Measurements from ENCODE around the gene SLC35G2.
"Not testable (repeated sequence)": the region's sequence is repeated elsewhere in the genome, so short reads cannot be mapped to it uniquely, and the experiment has no call there.

Gene SLC35G2

GRCh38 chr3:136818769-136819391 is at the start of gene SLC35G2:
TSS of gene SLC35G2 (plus strand) at chr3:136819126. CDS start at chr3:136854461, 35,335 bp downstream.
- peak; percentile 71 for DNase-seq

- peak; percentile 69 for DNase-seq
Measured at GRCh38 chr3:136772709-136773108, 46.2 kb upstream of the SLC35G2 start.

DNA sequence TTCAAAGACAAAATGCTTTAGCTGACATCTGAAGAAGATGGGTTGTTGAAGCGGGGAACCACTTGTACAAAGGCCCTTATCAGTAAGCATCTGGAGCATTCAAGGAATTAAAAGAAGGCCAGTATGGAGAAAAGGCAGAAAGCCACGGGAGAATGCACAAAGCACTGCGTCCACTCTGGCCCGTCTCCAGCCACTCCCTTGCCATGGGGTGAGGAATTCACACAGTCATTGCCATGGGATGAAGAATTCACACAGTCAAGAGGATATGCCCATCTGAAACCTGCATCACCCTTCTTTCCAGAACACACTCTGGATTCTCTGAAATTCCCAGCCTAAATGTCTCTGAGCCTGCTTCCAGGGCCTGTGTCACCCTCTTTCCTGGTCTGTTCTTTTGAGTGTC is 40.1 kb upstream of the SLC35G2 start:
- peak; percentile 74 for DNase-seq

GRCh38 chr3:136780741-136781140 is 38.2 kb upstream of the SLC35G2 start:
- no peak for DNase-seq

GRCh38 chr3:136783708-136784191 is 35.2 kb upstream of the SLC35G2 start:
- DNase-seq: peak; percentile 72

- peak; percentile 10 for DNase-seq
Measured at GRCh38 chr3:136787349-136787748, 31.6 kb upstream of the SLC35G2 start.

DNA sequence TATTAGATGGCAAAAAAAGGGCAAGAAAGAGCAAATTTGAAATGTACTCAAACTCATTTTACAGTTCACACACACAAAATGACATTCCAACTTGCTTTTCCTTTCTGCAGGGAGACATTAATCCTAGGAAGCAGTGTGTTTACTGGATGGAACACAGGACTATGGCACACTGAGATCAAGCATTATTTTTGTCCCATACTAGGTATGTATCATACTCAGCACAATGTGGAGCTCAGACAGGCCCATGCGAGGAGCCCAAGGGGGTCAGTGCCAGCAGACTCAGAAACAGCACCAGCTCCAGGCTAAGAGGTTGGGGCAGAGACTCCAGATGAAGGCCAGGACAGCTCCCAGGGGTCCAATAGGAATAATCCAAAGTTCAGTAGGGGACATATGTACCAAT is 30.8 kb upstream of the SLC35G2 start:
- DNase-seq: no peak

DNA sequence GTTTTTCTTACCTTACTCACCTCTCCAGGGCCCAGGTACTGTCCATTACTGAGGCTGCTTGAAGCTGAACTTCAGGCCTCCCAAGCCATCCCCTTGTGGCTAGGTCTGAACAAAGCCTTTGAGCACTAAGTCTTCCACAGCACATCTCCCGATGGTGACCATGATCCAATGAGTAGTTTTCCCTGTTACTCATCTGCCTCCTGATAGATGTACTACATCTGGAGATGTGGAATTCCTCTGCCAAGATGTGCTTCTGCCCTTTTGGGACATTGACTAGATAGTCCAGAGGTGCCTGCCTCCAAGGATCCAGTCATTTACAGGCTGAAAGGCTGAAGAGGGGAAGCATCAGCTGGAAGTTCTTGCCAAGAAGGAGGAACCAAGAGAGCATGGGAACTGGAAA is 28.9 kb upstream of the SLC35G2 start:
- DNase-seq: no peak

GRCh38 chr3:136790786-136791185 is 28.1 kb upstream of the SLC35G2 start:
- no peak for DNase-seq

DNA sequence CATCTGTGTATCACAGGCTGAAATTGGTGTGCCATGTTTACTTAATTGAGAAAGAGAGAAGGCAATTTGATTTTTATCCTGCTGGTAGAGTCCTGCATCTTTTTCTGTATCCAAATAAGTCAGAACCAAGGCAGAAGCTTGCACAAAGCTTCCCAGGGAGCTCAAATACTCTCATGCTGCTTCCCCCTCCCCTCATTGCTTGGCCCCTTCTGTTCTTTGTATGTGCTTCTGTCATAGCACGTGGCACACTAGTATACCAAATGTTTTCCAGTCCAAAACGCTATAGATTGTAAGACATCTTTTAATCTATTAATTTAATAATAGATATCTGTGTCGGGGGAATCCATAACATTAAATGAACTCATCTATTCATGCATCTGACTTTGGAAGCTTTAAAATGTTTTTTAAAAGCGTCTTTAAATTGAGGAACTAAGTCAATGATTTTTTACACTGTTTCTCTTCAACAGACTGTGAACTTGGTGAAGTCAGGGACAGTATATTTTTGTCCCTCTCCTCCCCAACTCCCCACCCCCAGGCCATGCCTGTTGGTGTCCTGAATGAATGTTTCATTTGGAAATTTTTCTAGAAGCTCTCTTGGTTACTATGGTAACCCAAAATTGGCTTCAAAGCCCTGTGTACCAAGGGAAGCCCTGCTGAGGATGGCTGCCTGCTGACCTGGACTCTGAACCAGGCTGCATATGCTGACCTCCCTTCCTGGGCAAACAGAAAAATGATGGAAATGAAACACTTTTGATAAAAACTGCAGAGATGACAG is 26.2 kb upstream of the SLC35G2 start:
- no peak for DNase-seq

DNA sequence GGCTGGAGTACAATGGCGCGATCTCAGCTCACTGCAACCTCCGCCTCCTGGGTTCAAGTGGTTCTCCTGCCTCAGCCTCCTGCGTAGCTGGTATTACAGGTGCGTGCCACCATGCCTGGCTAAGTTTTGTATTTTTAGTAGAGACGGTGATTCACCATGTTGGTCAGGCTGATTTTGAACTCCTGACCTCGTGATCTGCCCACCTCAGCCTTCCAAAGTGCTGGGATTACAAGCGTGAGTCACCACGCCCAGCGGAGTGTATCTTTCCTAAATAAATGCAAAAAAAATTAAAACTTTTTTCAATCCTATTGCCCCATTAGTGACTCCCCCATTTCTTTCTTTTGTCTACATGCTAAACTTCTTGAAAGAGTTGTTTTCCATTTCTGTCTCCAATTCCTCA is 17.8 kb upstream of the SLC35G2 start:
- not testable (repeated sequence) for DNase-seq

DNA sequence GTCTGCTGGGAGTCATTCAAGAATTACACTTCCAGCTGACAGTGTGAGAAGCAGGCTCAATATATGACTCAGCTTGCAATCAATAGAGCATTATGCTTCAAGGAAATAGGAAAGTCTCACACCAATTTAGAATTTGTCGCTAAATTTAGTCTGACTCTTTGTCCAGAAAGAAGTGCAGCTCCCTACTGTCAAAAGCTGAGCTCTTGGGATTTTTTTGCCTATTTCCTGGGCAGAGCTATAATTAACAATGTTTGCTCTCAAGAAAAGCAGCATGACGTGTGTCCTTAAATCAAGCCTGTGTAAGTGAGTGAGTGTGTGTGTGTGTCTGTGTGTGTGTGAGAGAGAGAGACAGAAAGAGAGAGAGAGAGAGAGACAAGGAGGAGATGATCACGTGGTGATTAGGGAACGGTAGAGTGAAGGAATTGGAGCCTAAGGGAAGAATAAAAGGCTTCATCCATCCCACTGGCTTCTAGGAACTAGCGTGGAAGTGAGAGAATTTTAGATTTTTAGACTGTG is 16.4 kb upstream of the SLC35G2 start:
- no peak for DNase-seq

GRCh38 chr3:136804141-136804540 is 14.8 kb upstream of the SLC35G2 start:
- DNase-seq: no peak

- DNase-seq: no peak
Measured at GRCh38 chr3:136804813-136805212, 14.1 kb upstream of the SLC35G2 start.

GRCh38 chr3:136805795-136806194 is 13.1 kb upstream of the SLC35G2 start:
- DNase-seq: no peak

- no peak for DNase-seq
Measured at GRCh38 chr3:136811701-136812100, 7.2 kb upstream of the SLC35G2 start.

DNA sequence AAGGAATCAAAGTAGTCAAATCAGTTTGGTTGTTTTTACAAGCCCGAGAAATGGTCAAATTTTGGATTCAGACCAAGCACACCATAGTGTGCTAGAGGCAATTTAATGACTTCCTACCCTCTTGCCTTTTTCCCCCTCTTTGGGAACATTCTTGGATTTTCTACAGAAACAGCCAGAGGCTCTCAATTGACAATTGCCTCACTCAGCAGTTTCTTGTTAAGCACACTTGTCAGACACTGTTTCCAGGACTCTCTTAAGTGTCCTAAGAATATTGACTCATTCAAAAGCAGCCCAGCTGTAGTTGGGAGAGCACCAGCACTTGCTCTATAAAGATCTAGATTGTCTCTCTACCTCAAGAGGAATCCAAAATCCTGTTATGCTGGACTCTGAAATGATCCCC is 1.5 kb upstream of the SLC35G2 start:
- DNase-seq: peak; percentile 29

DNA sequence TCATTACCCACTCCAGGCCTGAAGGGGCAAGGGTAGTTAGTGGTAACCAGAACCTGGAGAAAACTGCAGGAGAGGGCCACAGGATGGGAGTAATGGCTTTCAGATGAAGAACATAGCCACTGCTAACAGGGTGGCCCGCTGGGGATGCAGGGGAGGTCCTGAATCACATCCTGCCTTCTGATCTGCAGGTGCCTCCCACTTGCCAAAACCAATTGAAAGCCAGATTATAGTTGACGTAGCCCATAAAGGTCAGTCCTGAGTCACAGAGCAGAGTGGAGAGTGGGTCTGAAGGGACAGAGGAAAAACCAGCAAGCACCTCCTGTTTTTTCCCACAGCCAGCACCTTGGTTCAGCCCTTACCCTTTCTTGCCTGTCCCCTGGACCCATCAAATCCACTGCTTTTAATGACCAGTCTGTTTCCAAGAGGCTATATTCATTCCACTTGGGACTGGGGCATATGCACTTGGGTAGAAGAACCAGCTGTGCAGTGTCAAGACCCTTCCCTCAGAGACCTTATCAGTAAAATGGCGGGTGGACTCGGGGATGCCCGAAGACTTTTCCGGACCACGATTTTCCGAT is 646 bp upstream of the SLC35G2 start:
- DNase-seq: peak; percentile 93

- peak; percentile 80 for DNase-seq
Measured at GRCh38 chr3:136819392-136819730, 435 bp downstream of the SLC35G2 start.

DNA sequence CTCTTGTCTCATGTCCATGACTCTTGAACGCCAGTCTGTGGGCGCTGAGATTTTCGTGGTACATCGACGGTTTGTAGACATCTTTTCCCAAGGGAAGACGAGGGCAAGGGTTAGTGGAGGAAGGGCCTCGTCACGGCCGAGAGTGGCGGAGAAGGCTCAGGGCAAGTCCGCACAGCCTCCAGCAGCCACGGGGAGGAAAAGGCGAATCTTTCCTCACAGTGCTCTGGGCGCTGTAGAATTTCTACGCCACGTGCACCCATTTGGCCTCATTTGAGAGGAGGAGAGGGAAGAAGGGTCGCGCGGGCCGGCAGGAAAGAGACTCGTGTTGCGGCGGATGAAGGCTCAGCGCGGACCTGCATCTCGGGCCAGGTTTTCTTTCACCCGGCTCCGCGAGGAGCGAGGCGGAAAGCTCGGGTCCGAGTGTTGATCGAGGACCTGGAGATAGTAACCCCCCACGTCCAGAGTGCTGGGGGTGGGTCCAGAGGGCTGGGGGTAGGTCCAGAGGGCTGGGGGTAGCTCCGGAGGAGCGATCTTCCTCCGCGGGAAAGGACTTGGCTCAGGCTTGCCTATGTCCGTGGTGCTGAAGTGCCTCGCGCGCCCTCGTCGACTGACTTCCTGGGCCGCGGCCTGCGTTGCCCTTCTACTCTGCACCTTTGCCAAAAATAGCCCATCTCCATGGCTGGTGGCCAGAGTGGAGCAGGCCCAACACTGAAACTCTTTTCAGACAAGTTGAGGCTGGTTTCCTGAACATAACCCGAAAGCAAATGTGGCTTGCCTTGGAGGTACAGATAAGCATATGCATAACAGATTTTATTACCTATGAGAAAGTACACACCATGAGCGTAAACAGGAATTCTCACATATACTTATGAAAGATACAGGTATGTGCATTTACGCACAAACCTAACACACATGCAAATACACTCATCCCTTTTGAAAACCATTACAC is 1.1 kb downstream of the SLC35G2 start:
- peak; percentile 62 for DNase-seq

DNA sequence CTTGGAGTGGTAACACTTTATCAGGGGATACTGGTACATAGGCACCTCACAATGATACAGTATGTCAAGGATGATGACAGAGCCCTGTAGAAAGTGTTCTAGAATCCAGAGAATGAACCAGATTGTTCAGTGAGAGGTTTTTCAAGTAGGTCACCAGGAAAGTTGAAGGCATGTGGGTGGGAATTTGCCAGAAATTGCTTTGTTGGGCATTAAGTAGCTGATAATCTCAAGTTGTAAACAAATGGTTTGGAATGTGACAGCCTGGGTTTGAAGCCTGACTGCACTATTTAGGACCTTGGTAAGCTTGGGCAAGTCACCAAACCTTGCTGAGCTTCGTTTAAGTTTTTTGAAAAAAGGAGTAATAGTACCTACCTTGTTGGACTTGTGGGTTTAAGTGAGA is 12.5 kb downstream of the SLC35G2 start:
- DNase-seq: no peak

GRCh38 chr3:136835089-136835812 is 16.3 kb downstream of the SLC35G2 start:
- DNase-seq: no peak
